ENCODE measurements around the gene KIAA1328.
"Not testable (repeated sequence)": the region's sequence is repeated elsewhere in the genome, so short reads cannot be mapped to it uniquely, and the experiment has no call there.

The KIAA1328 gene

GRCh38 chr18:36826556-36826955 lies 2.4 kb upstream of the KIAA1328 start:
- no peak for DNase-seq

- DNase-seq: no peak
Measured at GRCh38 chr18:36828157-36828629, 734 bp upstream of the KIAA1328 start.

- no peak for DNase-seq
Measured at GRCh38 chr18:36829362-36830157, 633 bp downstream of the KIAA1328 start.

- DNase-seq: no peak
Measured at GRCh38 chr18:36830158-36830495, 1.2 kb downstream of the KIAA1328 start.

GRCh38 chr18:36831139-36831538 lies 2.2 kb downstream of the KIAA1328 start:
- peak; percentile 40 for DNase-seq

GRCh38 chr18:36833120-36833519 lies 4.2 kb downstream of the KIAA1328 start:
- DNase-seq: no peak

- no peak for DNase-seq
Measured at GRCh38 chr18:36835927-36836326, 7.0 kb downstream of the KIAA1328 start.

- DNase-seq: no peak
Measured at GRCh38 chr18:36839835-36840234, 10.9 kb downstream of the KIAA1328 start.

GRCh38 chr18:36843199-36843598 lies 14.3 kb downstream of the KIAA1328 start:
- no peak for DNase-seq

GRCh38 chr18:36843784-36844183 lies 14.9 kb downstream of the KIAA1328 start:
- DNase-seq: no peak

GRCh38 chr18:36848609-36849008 lies 19.7 kb downstream of the KIAA1328 start:
- DNase-seq: no peak

GRCh38 chr18:36849288-36850006 lies 20.5 kb downstream of the KIAA1328 start:
- peak; percentile 19 for DNase-seq

GRCh38 chr18:36850527-36851201 lies 21.7 kb downstream of the KIAA1328 start:
- DNase-seq: no peak

- no peak for DNase-seq
Measured at GRCh38 chr18:36851202-36851590, 22.3 kb downstream of the KIAA1328 start.

- DNase-seq: no peak
Measured at GRCh38 chr18:36856815-36857214, 27.9 kb downstream of the KIAA1328 start.

- DNase-seq: no peak
Measured at GRCh38 chr18:36862182-36862581, 33.3 kb downstream of the KIAA1328 start.

- DNase-seq: no peak
Measured at GRCh38 chr18:36867056-36867455, 38.1 kb downstream of the KIAA1328 start.

GRCh38 chr18:36871801-36872200 lies 42.9 kb downstream of the KIAA1328 start:
- DNase-seq: no peak

GRCh38 chr18:36872329-36872728 lies 43.4 kb downstream of the KIAA1328 start:
- no peak for DNase-seq

- DNase-seq: not testable (repeated sequence)
Measured at GRCh38 chr18:36873826-36874225, 44.9 kb downstream of the KIAA1328 start.

- DNase-seq: not testable (repeated sequence)
Measured at GRCh38 chr18:36879796-36880195, 50.9 kb downstream of the KIAA1328 start.

GRCh38 chr18:36885981-36886380 lies 57.1 kb downstream of the KIAA1328 start:
- DNase-seq: no peak

GRCh38 chr18:36887114-36887513 lies 58.2 kb downstream of the KIAA1328 start:
- DNase-seq: no peak

GRCh38 chr18:36887864-36888263 lies 58.9 kb downstream of the KIAA1328 start:
- no peak for DNase-seq

Data from eye (tissue), 1 donor.